Neural cell (in vitro differentiated cells): ENCODE results near the gene RWDD4. TPM values are rescaled to one million over a fixed set of nuclear protein-coding genes. Genes with fewer than 3 reads are reported as not detected.

ENCODE experiments used
- H2AFZ ChIP-seq: fragments of 200-600, 300-800 bp; sonication (generic), shearing (Covaris generic); 2 replicates; pipeline ENCODE4 v1.6.0; 2014; ENCODE audit warnings: low read depth, mild to moderate bottlenecking, antibody characterized with exemption, low read length, moderate library complexity
- H3F3A ChIP-seq: fragments of 200-600 bp; shearing (Covaris generic); 2 replicates; pipeline ENCODE4 v1.6.1; 2016; ENCODE audit warnings: mild to moderate bottlenecking, moderate library complexity, mixed read lengths, antibody characterized with exemption, low read length; ENCODE audit not compliant: insufficient read depth, poor library complexity, severe bottlenecking
- H3K27ac ChIP-seq: fragments of 200-600, 300-800 bp; sonication (generic), shearing (Covaris generic); 2 replicates; pipeline ENCODE4 v1.5.1; 2014; ENCODE audit warnings: mild to moderate bottlenecking, low read length, moderate library complexity
- H3K27me3 ChIP-seq: fragments of 300-800, 200-600 bp; sonication (generic), shearing (Covaris generic); 2 replicates; pipeline ENCODE4 v1.6.0; 2014; ENCODE audit warnings: mild to moderate bottlenecking, low read depth, low read length, moderate library complexity; ENCODE audit not compliant: insufficient read depth
- H3K36me3 ChIP-seq: fragments of 300-800, 200-600 bp; sonication (generic), shearing (Covaris generic); 2 replicates; pipeline ENCODE4 v1.5.1; 2014; ENCODE audit warnings: mild to moderate bottlenecking, antibody characterized with exemption, low read length, moderate library complexity; ENCODE audit not compliant: insufficient read depth
- H3K4me2 ChIP-seq: fragments of 300-800, 200-600 bp; sonication (generic), shearing (Covaris generic); 2 replicates; pipeline ENCODE4 v1.6.0; 2014; ENCODE audit warnings: mild to moderate bottlenecking, low read length
- H3K4me3 ChIP-seq: fragments of 300-800, 200-600 bp; sonication (generic), shearing (Covaris generic); 2 replicates; pipeline ENCODE4 v1.5.1; 2014; ENCODE audit warnings: mild to moderate bottlenecking, low read length, moderate library complexity
- H3K79me2 ChIP-seq: fragments of 200-600 bp; shearing (Covaris generic); replicated peaks from 2 replicates; pipeline ENCODE4 v1.6.0; 2014; ENCODE audit warnings: mild to moderate bottlenecking, low read length, moderate library complexity; ENCODE audit not compliant: insufficient read depth
- H3K9ac ChIP-seq: fragments of 300-800, 200-600 bp; sonication (generic), shearing (Covaris generic); 2 replicates; pipeline ENCODE4 v1.6.1; 2016; ENCODE audit warnings: mild to moderate bottlenecking, low read length, mixed read lengths
- H3K9me2 ChIP-seq: fragments of 200-600 bp; shearing (Covaris generic); 2 replicates; pipeline ENCODE4 v1.6.1; 2016; ENCODE audit warnings: mild to moderate bottlenecking, low read length, mixed read lengths; ENCODE audit not compliant: insufficient read depth
- H3K9me3 ChIP-seq: fragments of 200-600, 300-800 bp; sonication (generic), shearing (Covaris generic); 2 replicates; pipeline ENCODE4 v1.6.1; 2016; ENCODE audit warnings: mild to moderate bottlenecking, mixed run types, low read length, moderate library complexity, mixed read lengths
- H4K20me1 ChIP-seq: fragments of 200-600 bp; shearing (Covaris generic); 2 replicates; pipeline ENCODE4 v1.6.1; 2016; ENCODE audit warnings: mild to moderate bottlenecking, mixed run types; ENCODE audit not compliant: insufficient read depth
- CTCF ChIP-seq: fragments of 450-650 bp; IDR thresholded peaks from 2 replicates; pipeline ENCODE4 v1.5.1; 2014; ENCODE audit warnings: antibody characterized with exemption, mild to moderate bottlenecking, moderate library complexity; ENCODE audit not compliant: poor library complexity, severe bottlenecking
- EP300 ChIP-seq: fragments of 450-650 bp; conservative IDR thresholded peaks from 2 replicates; pipeline ENCODE4 v1.6.1; 2014; ENCODE audit warnings: antibody characterized with exemption, mild to moderate bottlenecking, moderate library complexity; ENCODE audit not compliant: poor library complexity, severe bottlenecking
- EZH2 ChIP-seq: fragments of 200-600, 300-800 bp; shearing (Covaris generic), sonication (generic); IDR thresholded peaks from 2 replicates; pipeline ENCODE4 v1.6.1; 2014; ENCODE audit warnings: antibody characterized with exemption, low read length, borderline replicate concordance, mild to moderate bottlenecking; ENCODE audit not compliant: insufficient read depth, poor library complexity, severe bottlenecking
- MXI1 ChIP-seq: fragments of 450-650 bp; conservative IDR thresholded peaks from 2 replicates; pipeline ENCODE4 v1.6.1; 2014; ENCODE audit warnings: antibody characterized with exemption, mild to moderate bottlenecking; ENCODE audit not compliant: poor library complexity, severe bottlenecking
- POLR2AphosphoS5 ChIP-seq: IDR thresholded peaks from 2 replicates; pipeline ENCODE4 v1.6.1; 2012
- RAD21 ChIP-seq: fragments of 450-650 bp; conservative IDR thresholded peaks from 2 replicates; pipeline ENCODE4 v1.6.1; 2014; ENCODE audit warnings: antibody characterized with exemption, mild to moderate bottlenecking, moderate library complexity
- REST ChIP-seq: IDR thresholded peaks from 2 replicates; pipeline ENCODE4 v1.6.1; 2012; ENCODE audit warnings: borderline replicate concordance
- SMC3 ChIP-seq: fragments of 450-650 bp; conservative IDR thresholded peaks from 2 replicates; pipeline ENCODE4 v1.6.1; 2014; ENCODE audit warnings: antibody characterized with exemption, mild to moderate bottlenecking, moderate library complexity; ENCODE audit not compliant: poor library complexity
- TAF1 ChIP-seq: IDR thresholded peaks from 2 replicates; pipeline ENCODE4 v1.6.1; 2012; ENCODE audit warnings: low read depth
- polyA plus RNA-seq: library from polyadenylated mRNA; depleted of rRNA; stranded (reverse); fragments of >200 nt; gene quantifications from 2 replicates; pipeline ENCODE4 v1.2.3, GENCODE V29; 2014

The RWDD4 gene
- polyA plus RNA-seq, 1 donor from 2014 or later, result 68.2 TPM

GRCh38 chr4:183686461-183686860, 27.5 kb upstream of the RWDD4 start:
- Histone ChIP-seq H4K20me1 (no peaks in the 10 kb centered on the region), H2AFZ (no peak overlapping the region), H3K9me2 (no peaks in the 10 kb centered on the region), H3K27ac (no peak overlapping the region), H3K9me3 (no peaks in the 10 kb centered on the region), H3K4me3 (no peak overlapping the region), H3K79me2 (no peaks in the 10 kb centered on the region), H3F3A (no peaks in the 10 kb centered on the region), H3K9ac (no peak overlapping the region), H3K36me3 (peaks cover 6% of the 10 kb centered on the region), H3K4me2 (no peak overlapping the region), H3K27me3 (no peaks in the 10 kb centered on the region)
- TF ChIP-seq CTCF, result no peak
- no peak for TF ChIP-seq MXI1
- TF ChIP-seq RAD21, result no peak
- TF ChIP-seq EZH2, result no peak
- TF ChIP-seq POLR2AphosphoS5, result no peak
- TF ChIP-seq REST, result no peak
- no peak for TF ChIP-seq SMC3
- no peak for TF ChIP-seq TAF1
- no peak for TF ChIP-seq EP300

- Histone ChIP-seq H3K9me2 (no peaks in the 10 kb centered on the region), H2AFZ (no peak overlapping the region), H3K9me3 (no peaks in the 10 kb centered on the region), H3K36me3 (peaks cover 10% of the 10 kb centered on the region), H3F3A (no peaks in the 10 kb centered on the region), H3K27me3 (no peaks in the 10 kb centered on the region), H3K79me2 (no peaks in the 10 kb centered on the region), H3K27ac (no peak overlapping the region), H3K9ac (no peak overlapping the region), H4K20me1 (no peaks in the 10 kb centered on the region), H3K4me3 (no peak overlapping the region), H3K4me2 (no peak overlapping the region)
- no peak for TF ChIP-seq RAD21
- no peak for TF ChIP-seq SMC3
- TF ChIP-seq REST, result no peak
- no peak for TF ChIP-seq CTCF
- no peak for TF ChIP-seq TAF1
- TF ChIP-seq EZH2, result no peak
- no peak for TF ChIP-seq EP300
- no peak for TF ChIP-seq MXI1
- no peak for TF ChIP-seq POLR2AphosphoS5
Observed at GRCh38 chr4:183681119-183681518, 22.1 kb upstream of the RWDD4 start.
